ENCODE results near the gene SLC9A1. TPM values are rescaled to one million over a fixed set of nuclear protein-coding genes. Genes with fewer than 3 reads are reported as not detected.

The SLC9A1 gene
- total RNA-seq, 1 donor from 2014 or later, result 27.9 TPM

DNA sequence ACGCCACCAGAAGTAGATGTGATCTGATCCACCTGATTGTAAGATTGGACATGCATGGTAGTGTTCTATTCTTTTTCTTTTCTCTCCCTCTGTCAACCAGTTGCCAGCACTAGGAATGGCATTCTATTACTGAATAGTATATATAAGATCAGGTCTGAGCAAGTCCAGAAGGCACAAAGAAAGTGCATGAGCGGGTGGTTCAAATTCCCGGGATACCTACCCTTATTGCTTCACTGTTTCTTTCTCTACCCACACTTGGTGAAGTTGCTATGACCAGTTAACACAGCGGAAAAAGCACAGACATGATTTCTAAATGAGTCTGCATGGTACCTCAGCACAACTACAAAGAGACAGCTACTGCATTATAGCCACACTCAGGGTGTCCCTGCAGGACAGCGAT lies 64.0 kb downstream of the SLC9A1 start:
- H3K36me3 Mint-ChIP-seq (ENCODE audit: low read depth), result no peaks in the 10 kb centered on the region
- intact Hi-C loops (cut with micrococcal nuclease), result no loop called here

DNA sequence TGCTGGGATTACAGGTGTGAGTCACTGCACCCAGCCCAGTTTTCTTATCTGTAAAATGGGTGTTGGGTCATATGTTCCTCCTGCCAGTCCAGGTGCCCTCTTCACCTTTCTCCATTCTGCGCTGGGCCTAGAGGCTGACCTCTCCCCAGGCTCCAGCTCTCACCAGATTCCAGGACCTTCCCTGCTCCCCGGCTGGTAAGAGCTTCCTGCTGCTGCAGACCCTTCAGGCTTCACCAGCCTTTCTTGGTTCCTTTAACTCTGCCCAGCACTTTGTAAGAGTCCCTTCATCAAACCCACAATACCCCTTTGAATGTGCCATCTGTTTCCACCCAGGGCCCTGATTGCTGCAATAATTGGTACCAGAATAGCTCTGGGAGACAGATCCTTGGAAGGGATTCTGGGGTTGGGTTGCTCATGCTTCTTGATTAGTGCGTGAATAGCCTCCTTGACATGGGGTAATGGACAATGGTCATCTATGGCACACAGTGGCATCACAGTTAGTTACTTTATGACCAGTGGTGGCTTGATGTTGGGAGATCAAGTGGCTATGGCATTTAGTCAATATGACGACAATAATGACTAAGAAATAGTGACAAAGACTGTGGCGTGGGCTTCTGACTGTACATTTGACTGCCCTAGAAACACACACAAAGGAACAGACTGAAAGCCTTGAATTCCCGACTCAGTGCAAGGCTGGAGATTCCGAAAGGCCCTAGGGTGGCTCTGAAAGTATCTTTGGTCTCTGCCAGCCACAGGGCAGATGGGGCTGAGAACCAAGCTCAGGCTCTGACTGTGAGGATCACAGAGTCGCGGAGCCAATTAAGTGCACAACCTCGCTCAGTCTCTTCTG lies 67.3 kb downstream of the SLC9A1 start:
- Mint-ChIP-seq H3K36me3 (ENCODE audit: low read depth) (no peaks in the 10 kb centered on the region), H3K9me3 (no peaks in the 10 kb centered on the region), H3K4me3 (no peak overlapping the region), H3K27ac (no peak overlapping the region), H3K27me3 (ENCODE audit: insufficient read depth) (no peaks in the 10 kb centered on the region), H3K4me1 (ENCODE audit: low read depth) (no peaks in the 10 kb centered on the region)
- intact Hi-C loops (cut with micrococcal nuclease), result no loop called here
- no peak for DNase-seq (ENCODE audit: low spot score)

More for the DNA sequence above, 64.0 kb downstream of the SLC9A1 start:
- Mint-ChIP-seq H3K27ac (no peak overlapping the region), H3K27me3 (ENCODE audit: insufficient read depth) (peaks cover 3% of the 10 kb centered on the region), H3K4me1 (ENCODE audit: low read depth) (no peaks in the 10 kb centered on the region), H3K9me3 (no peaks in the 10 kb centered on the region), H3K4me3 (no peak overlapping the region)
- no peak for DNase-seq (ENCODE audit: low spot score)

DNA sequence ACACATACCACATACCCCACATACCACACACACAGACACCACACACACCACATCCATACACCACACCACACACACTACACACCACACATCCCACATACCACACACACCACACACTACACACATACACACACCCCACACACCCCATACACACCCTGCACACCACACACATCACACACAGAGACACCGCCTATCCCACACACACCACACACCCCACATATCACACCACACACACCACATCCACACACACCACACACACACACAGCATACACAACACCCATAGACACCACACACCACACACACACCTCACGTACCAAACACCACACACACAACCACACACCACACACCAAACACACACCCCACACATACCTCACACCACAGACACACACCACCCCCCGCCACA lies 68.3 kb downstream of the SLC9A1 start:
- Mint-ChIP-seq H3K27me3 (ENCODE audit: insufficient read depth) (no peaks in the 10 kb centered on the region), H3K27ac (peak overlapping the region; percentile 36), H3K9me3 (no peaks in the 10 kb centered on the region), H3K4me1 (ENCODE audit: low read depth) (no peaks in the 10 kb centered on the region), H3K4me3 (no peak overlapping the region), H3K36me3 (ENCODE audit: low read depth) (no peaks in the 10 kb centered on the region)
- DNase-seq (ENCODE audit: low spot score), result no peak
- intact Hi-C loops (cut with micrococcal nuclease), result no loop called here

DNA sequence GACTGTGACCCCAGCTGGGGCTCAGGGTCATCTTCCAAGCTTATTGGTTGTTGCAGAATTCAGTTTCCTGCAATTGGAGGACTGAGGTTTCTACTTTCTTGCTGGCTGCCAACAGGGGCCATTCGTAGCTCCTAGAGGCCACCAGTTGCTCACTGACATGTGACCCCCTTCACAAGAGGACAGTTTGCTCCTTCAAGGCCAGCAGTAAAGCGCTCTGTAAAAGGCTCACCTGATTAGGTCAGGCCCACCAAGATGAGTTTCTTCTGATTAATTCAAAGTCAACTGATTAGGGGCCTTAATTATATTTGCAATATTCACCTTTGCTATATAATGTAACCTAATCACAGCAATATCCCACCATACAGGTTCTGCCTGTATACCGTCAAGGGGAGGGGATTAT lies 68.9 kb downstream of the SLC9A1 start:
- Mint-ChIP-seq H3K27ac (no peak overlapping the region), H3K4me3 (no peak overlapping the region), H3K9me3 (no peaks in the 10 kb centered on the region), H3K4me1 (ENCODE audit: low read depth) (no peaks in the 10 kb centered on the region), H3K27me3 (ENCODE audit: insufficient read depth) (no peaks in the 10 kb centered on the region), H3K36me3 (ENCODE audit: low read depth) (no peaks in the 10 kb centered on the region)
- intact Hi-C loops (cut with micrococcal nuclease), result no loop called here
- DNase-seq (ENCODE audit: low spot score), result no peak

DNA sequence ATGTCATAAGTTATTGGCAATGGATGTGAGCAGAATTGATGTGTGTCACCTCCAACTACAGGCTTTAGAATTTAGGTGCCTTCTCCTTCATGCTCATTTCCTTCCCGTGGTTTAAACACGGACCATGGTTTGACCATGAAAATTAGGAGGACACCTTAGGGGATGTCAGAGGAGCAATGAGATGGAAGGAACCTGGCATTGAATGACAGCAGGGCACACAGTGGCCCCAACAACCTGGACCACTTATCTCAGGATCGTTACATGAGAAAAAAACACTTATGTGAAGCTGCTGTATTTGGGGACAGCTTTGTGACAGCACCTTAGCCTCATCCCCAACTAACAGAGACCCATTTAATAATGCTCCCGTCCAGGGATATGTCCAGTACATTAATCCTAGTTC lies 70.8 kb downstream of the SLC9A1 start:
- intact Hi-C loops (cut with micrococcal nuclease), result no loop called here
- Mint-ChIP-seq H3K4me1 (ENCODE audit: low read depth) (no peaks in the 10 kb centered on the region), H3K9me3 (no peaks in the 10 kb centered on the region), H3K27me3 (ENCODE audit: insufficient read depth) (peaks cover 5% of the 10 kb centered on the region), H3K36me3 (ENCODE audit: low read depth) (no peaks in the 10 kb centered on the region), H3K4me3 (no peak overlapping the region), H3K27ac (no peak overlapping the region)
- no peak for DNase-seq (ENCODE audit: low spot score)

DNA sequence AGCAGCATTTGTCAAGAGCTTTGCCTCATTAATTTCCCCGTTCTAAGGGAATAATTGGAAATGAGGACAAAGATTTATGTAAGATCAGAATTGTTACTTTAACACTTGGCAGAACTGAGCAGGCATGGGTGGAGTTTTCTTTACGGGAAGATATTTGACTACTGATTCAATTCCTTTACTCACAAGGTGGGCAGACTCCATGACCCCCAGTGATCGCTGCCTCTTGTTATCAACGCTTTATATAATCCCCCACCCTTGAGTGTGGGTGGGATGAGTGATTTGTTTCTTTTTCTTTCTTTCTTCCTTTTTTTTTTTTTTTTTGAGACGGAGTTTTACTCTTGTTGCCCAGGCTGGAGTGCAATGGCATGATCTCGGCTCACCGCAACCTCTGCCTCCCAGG lies 77.0 kb downstream of the SLC9A1 start:
- Mint-ChIP-seq H3K4me1 (ENCODE audit: low read depth) (no peaks in the 10 kb centered on the region), H3K27me3 (ENCODE audit: insufficient read depth) (peaks cover 8% of the 10 kb centered on the region), H3K4me3 (no peak overlapping the region), H3K36me3 (ENCODE audit: low read depth) (no peaks in the 10 kb centered on the region), H3K9me3 (no peaks in the 10 kb centered on the region), H3K27ac (no peak overlapping the region)
- DNase-seq (ENCODE audit: low spot score), result no peak
- intact Hi-C loops (cut with micrococcal nuclease), result no loop called here

DNA sequence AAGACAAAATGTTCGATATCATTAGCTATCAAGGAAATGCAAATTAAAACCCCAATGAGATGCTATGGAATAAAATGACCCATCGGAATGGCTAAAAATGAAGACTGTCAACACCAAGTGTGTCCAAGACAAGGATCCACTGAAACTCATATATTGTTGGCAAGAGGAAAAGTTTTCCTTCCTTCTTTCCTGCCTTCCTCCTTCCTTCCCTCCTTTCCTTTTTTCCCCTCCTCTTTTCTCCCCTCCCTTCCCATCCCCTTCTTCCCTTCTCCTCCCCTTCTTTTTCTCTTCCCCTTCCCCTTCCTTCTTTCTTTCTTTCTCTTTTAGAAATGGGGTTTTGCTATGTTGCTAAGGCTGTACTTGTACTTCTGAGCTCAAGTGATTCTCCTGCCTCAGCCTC lies 78.1 kb downstream of the SLC9A1 start:
- peaks cover 8% of the 10 kb centered on the region for H3K27me3 Mint-ChIP-seq (ENCODE audit: insufficient read depth)
- H3K9me3 Mint-ChIP-seq, result no peaks in the 10 kb centered on the region
- no peak overlapping the region for H3K4me3 Mint-ChIP-seq
- intact Hi-C loops (cut with micrococcal nuclease), result no loop called here
- no peaks in the 10 kb centered on the region for H3K4me1 Mint-ChIP-seq (ENCODE audit: low read depth)
- DNase-seq (ENCODE audit: low spot score), result no peak
- no peak overlapping the region for H3K27ac Mint-ChIP-seq
- no peaks in the 10 kb centered on the region for H3K36me3 Mint-ChIP-seq (ENCODE audit: low read depth)

DNA sequence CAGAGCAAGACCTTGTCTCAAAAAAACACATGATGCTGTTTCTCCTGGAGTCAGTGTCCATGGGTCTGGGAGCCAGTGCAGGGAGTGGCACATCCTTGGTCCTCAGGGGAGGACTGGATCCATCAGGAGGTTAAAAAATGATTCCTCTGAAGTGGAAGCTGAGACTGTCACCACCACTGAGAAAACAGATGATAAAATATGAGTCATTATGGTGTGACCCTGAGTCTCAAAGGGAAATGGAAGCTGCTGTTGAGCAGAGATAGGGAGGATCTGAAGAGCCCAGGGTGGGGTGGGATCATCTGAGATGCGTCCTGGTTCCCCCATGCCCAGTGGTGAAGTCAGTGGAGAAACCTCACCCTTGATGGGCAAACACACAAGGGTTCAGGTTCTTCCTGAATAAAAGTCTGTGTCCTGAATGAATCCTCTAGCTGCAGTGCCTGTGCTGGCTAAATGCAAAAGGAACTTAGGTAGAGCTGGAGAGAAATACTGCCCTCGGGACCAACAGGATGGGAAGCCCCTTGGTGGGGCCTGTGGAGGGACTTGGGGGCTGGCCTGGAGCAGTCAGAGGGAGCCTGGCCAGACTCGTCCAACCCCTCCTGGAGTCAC lies 80.6 kb downstream of the SLC9A1 start:
- intact Hi-C loops (cut with micrococcal nuclease), result no loop called here
- no peaks in the 10 kb centered on the region for H3K9me3 Mint-ChIP-seq
- H3K4me3 Mint-ChIP-seq, result no peak overlapping the region
- no peak overlapping the region for H3K27ac Mint-ChIP-seq
- no peaks in the 10 kb centered on the region for H3K36me3 Mint-ChIP-seq (ENCODE audit: low read depth)
- H3K4me1 Mint-ChIP-seq (ENCODE audit: low read depth), result no peaks in the 10 kb centered on the region
- H3K27me3 Mint-ChIP-seq (ENCODE audit: insufficient read depth), result peaks cover 2% of the 10 kb centered on the region
- no peak for DNase-seq (ENCODE audit: low spot score)

DNA sequence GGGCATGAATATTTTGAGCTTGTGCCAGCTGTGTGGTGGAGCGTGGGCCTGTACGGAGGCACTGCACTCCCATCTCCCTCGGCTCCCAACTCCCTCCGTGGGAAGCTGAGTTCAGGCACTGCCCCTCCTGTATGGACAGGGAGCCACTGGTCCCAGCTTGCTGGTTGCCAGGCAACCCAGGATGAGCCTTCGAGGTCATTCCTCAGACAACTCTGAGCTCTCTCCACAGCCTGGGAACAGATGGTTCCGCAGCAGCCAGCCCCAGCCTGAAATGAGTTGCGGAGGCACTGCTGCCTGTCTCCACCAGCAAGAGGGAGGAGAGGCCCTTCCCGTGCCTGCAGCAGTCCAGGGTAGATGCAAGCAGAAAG lies 83.9 kb downstream of the SLC9A1 start:
- H3K27ac Mint-ChIP-seq, result no peak overlapping the region
- intact Hi-C loops (cut with micrococcal nuclease), result no loop called here
- H3K4me1 Mint-ChIP-seq (ENCODE audit: low read depth), result no peaks in the 10 kb centered on the region
- no peak overlapping the region for H3K4me3 Mint-ChIP-seq
- peaks cover 6% of the 10 kb centered on the region for H3K27me3 Mint-ChIP-seq (ENCODE audit: insufficient read depth)
- no peak for DNase-seq (ENCODE audit: low spot score)
- H3K9me3 Mint-ChIP-seq, result no peaks in the 10 kb centered on the region
- no peaks in the 10 kb centered on the region for H3K36me3 Mint-ChIP-seq (ENCODE audit: low read depth)

DNA sequence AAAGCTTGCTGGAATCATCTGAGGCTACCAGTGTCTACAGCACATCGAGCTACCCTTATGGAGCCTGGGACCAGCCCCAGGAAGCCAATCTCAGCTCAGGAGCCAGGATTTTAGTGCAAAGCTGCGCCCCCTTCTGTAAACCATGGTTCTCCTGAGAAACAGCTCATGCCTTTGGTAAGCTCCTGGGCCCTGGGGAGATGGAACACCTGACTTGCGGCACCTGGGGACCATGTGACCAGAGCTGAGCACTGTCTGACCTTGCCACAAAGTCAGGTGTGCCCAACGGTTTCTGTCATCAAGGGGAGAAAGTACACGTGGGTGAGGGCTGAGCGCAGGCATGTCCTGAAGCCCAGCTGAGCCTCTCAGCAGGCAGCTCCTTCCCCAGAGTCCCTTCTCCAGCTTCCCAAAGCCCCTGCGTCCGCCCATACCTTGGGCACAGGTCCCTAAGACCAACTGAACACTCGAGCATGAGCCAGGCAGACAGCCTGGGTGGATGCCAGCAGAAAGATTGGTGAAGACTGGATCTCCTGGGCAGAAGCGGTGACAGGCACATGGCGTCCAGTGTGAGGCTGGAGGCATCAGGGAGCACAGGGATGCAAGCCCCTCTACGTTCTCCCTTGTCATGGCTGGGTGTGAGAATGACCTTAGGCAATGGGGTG lies 84.4 kb downstream of the SLC9A1 start:
- H3K27ac Mint-ChIP-seq, result no peak overlapping the region
- intact Hi-C loops (cut with micrococcal nuclease), result no loop called here

DNA sequence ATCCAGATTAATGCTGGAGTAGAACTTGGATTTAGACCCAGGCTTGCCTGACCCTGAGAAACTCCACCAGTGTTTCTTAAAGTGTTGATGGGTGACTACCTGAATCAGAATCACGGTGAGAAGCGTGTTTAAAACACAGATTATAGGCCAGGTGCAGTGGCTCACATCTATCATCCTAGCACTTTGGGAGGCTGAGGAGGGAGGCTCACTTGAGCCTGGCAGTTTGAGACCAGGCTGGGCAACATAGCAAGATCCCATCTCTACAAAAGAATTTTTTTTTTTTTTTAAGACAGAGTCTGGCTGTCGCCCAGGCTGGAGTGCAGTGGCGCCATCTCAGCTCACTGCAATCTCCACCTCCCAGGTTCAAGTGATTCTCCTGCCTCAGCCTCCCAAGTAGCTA lies 86.0 kb downstream of the SLC9A1 start:
- Mint-ChIP-seq H3K27ac (no peak overlapping the region), H3K27me3 (ENCODE audit: insufficient read depth) (peaks cover 6% of the 10 kb centered on the region), H3K36me3 (ENCODE audit: low read depth) (no peaks in the 10 kb centered on the region), H3K4me1 (ENCODE audit: low read depth) (no peaks in the 10 kb centered on the region), H3K4me3 (no peak overlapping the region), H3K9me3 (no peaks in the 10 kb centered on the region)
- no peak for DNase-seq (ENCODE audit: low spot score)
- intact Hi-C loops (cut with micrococcal nuclease), result no loop called here

More for the DNA sequence above, 84.4 kb downstream of the SLC9A1 start:
- no peaks in the 10 kb centered on the region for H3K9me3 Mint-ChIP-seq
- no peaks in the 10 kb centered on the region for H3K4me1 Mint-ChIP-seq (ENCODE audit: low read depth)
- no peak for DNase-seq (ENCODE audit: low spot score)
- no peak overlapping the region for H3K4me3 Mint-ChIP-seq
- H3K27me3 Mint-ChIP-seq (ENCODE audit: insufficient read depth), result peaks cover 6% of the 10 kb centered on the region
- H3K36me3 Mint-ChIP-seq (ENCODE audit: low read depth), result no peaks in the 10 kb centered on the region

DNA sequence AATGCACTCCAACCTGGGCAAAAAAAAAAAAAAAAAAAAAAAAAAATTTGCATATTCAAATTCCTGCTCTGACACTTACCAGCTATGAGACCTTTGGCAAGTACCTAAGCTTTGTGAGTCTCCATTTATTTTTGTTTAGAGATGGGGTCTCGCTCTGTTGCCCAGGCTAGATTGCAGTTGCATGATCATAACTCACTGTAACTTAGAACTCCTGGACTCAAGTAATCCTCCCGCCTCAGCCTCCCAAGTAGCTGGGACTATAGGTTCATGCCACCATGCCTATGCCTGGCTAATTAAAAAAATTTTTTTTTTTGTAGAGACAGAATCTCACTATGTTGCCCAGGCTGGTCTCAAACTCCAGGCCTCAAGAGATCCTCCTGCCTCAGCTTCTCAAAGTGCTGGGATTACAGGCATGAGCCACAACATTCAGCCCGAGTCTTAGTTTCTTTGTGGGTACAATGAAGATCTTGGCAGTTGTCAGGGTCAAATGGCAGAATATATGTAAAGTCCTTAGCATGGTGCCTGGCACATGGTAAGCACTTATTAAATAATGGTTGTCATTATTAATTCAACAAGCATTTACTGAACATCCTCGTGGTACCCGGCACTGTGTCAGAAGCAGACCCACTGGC lies 88.8 kb downstream of the SLC9A1 start:
- Mint-ChIP-seq H3K27ac (no peak overlapping the region), H3K36me3 (ENCODE audit: low read depth) (no peaks in the 10 kb centered on the region), H3K9me3 (no peaks in the 10 kb centered on the region), H3K27me3 (ENCODE audit: insufficient read depth) (peaks cover 6% of the 10 kb centered on the region), H3K4me1 (ENCODE audit: low read depth) (no peaks in the 10 kb centered on the region), H3K4me3 (no peak overlapping the region)
- intact Hi-C loops (cut with micrococcal nuclease), result no loop called here
- DNase-seq (ENCODE audit: low spot score), result no peak

DNA sequence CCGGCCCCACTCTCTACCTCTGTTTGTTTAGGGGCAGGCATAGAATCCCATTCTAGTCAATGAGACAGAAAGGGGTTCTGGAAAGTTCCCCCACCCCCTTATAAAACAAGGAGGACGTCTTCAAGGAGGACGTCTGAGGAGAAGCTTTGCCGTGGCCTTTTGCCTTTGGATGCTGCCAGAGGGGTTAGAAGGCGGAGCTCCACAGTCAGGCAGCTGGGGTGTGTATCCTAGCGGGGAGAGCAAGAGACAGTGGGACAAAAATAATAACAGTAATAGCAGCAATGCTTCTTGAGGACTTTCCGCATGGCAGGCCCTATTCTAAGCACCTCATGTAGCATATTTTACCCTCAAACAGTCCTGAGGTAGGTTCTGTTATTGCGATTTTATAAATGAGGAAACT lies 94.0 kb downstream of the SLC9A1 start:
- Mint-ChIP-seq H3K27me3 (ENCODE audit: insufficient read depth) (peaks cover 4% of the 10 kb centered on the region), H3K4me1 (ENCODE audit: low read depth) (no peaks in the 10 kb centered on the region)

More for the DNA sequence above, 94.0 kb downstream of the SLC9A1 start:
- no peaks in the 10 kb centered on the region for H3K9me3 Mint-ChIP-seq
- intact Hi-C loops (cut with micrococcal nuclease), result no loop called here
- no peak overlapping the region for H3K27ac Mint-ChIP-seq
- no peak overlapping the region for H3K4me3 Mint-ChIP-seq
- DNase-seq (ENCODE audit: low spot score), result no peak
- H3K36me3 Mint-ChIP-seq (ENCODE audit: low read depth), result no peaks in the 10 kb centered on the region
